AG09309 (cell line): ENCODE results near the gene SPTLC3.

Experiments
- DNase-seq: peaks from one replicate; pipeline ENCODE4 v3.0.0-alpha.2; 2010; ENCODE audit warnings: low read depth
- H3K4me3 ChIP-seq: 2 replicates; pipeline ENCODE4 v1.5.1; 2011; ENCODE audit warnings: mild to moderate bottlenecking, low read depth, low read length, moderate library complexity; ENCODE audit not compliant: control insufficient read depth
- CTCF ChIP-seq: IDR thresholded peaks from 2 replicates; pipeline ENCODE4 v1.5.1; 2011; ENCODE audit warnings: mild to moderate bottlenecking, low read depth, low read length, inconsistent platforms; ENCODE audit not compliant: insufficient read depth, control insufficient read depth; ENCODE audit errors: missing control alignments

SPTLC3 gene

GRCh38 chr20:13008761-13009681 is at the start of gene SPTLC3:
Gene SPTLC3 (plus strand): TSS chr20:13008972. CDS start chr20:13009268, 296 bp downstream.
- DNase-seq, result peak; percentile 41

GRCh38 chr20:12961725-12962124 is 47.0 kb upstream of the SPTLC3 start:
- DNase-seq, result no peak
- no peak for TF ChIP-seq CTCF
- H3K4me3 ChIP-seq, result no peak overlapping the region

More at GRCh38 chr20:13008761-13009681, at the start of gene SPTLC3:
- H3K4me3 ChIP-seq, result peak within 1 kb of the TSS; percentile 40
- no peak for TF ChIP-seq CTCF

GRCh38 chr20:12962895-12963294 is 45.9 kb upstream of the SPTLC3 start:
- no peak for TF ChIP-seq CTCF
- no peak overlapping the region for H3K4me3 ChIP-seq
- DNase-seq, result no peak

GRCh38 chr20:12963416-12963815 is 45.4 kb upstream of the SPTLC3 start:
- DNase-seq, result no peak
- no peak overlapping the region for H3K4me3 ChIP-seq
- TF ChIP-seq CTCF, result no peak

GRCh38 chr20:12965212-12965869 is 43.4 kb upstream of the SPTLC3 start:
- DNase-seq, result no peak
- no peak for TF ChIP-seq CTCF
- H3K4me3 ChIP-seq, result no peak overlapping the region

- no peak for TF ChIP-seq CTCF
- DNase-seq, result no peak
- no peak overlapping the region for H3K4me3 ChIP-seq
Measured at GRCh38 chr20:12965870-12966251, 42.9 kb upstream of the SPTLC3 start.
